Peyer's patch (tissue), 4 donors: ENCODE measurements around the gene CFAP99.

Experiments used
- CTCF ChIP-seq, 6 experiments: fragments of 450-650 bp in 4 of 6; fragments of 200-600 bp in 2 of 6; sonication (generic) in 1 of 6; IDR thresholded peaks; one replicate each; pipeline ENCODE4 v1.5.1; 2017 to 2019; ENCODE audit warnings: antibody characterized with exemption in 6 of 6, mild to moderate bottlenecking in 3 of 6, moderate library complexity in 1 of 6
- POLR2A ChIP-seq, 2 donors: fragments of 450-650 bp; IDR thresholded peaks; one replicate each; pipeline ENCODE4 v1.5.1; 2017; ENCODE audit warnings: antibody characterized with exemption in 2 of 2, mild to moderate bottlenecking in 2 of 2, moderate library complexity in 2 of 2

GRCh38 chr4:2500547-2500946 lies 81.8 kb downstream of the CFAP99 start:
- TF ChIP-seq CTCF (IDR thresholded peaks at IDR 0.05) (no peak), POLR2A (IDR thresholded peaks at IDR 0.05) (no peak)
